GM18502 (cell line): ENCODE measurements around the gene RTN4.
"Not testable (repeated sequence)": the region's sequence is repeated elsewhere in the genome, so short reads cannot be mapped to it uniquely, and the experiment has no call there.

Source experiments
- ATAC-seq: cut with Tn5 transposase; IDR thresholded peaks from one replicate; pipeline ENCODE4 v1.9.1; 2021; ENCODE audit warnings: mild to moderate bottlenecking; ENCODE audit not compliant: unreplicated experiment, poor library complexity

Gene RTN4

GRCh38 chr2:55011831-55012671, 38.2 kb downstream of the RTN4 start:
- no peak for ATAC-seq

GRCh38 chr2:55010915-55011314, 39.3 kb downstream of the RTN4 start:
- no peak for ATAC-seq

DNA sequence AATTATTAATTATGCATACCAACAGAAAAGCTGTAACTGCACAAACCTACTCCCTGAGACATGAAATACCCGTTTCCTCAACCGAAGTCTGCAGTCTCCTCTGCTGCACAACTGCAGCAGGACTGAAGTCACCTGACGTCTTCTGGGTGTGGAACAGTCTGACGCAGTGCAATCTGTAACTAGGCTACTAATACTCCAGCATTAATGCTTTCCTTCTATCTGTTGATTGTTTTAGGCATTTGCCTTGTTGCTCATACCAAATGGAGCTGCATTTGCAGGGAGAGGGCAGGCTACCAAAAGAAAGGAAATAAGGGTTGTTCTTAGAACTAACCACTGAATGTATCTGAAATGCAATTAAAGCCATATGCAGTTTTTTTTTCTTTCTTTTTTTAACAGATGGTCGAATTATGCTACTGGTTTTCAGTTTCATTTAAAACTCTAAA, 40.1 kb downstream of the RTN4 start:
- peak; percentile 96 for ATAC-seq

DNA sequence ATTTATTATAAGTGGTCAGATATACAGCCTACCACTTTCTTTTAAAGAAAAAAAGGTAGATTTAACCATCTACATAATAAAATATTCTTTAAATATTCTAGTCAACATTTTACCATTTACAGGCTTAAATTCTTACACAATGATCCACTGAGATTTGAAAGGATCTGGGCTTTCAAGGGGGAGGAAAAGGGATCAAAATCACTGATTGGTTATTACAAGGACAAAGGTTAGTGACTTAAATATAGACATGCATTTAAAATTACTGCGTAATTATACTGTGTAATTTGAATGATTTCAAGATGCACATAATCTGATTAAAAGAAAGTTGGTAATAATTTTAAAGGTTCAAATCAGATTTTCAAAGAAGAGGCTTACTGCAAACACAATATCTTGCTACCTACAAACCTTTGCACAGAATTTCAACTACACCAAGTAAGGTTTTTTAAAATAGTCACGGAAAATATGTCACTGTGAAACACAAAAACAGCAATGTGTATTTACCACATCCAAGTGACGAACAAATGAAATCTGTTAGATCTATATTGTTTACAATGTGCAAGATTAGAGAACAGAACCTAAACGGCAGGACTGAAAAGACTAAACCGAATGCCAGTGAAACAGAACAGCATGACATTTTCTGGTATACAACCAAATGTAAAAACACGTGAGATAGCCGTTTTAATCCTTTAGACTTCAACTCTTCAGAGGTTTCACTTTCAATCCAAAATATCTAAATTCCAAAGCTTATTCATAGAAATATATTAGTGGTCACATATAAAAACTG, 40.8 kb downstream of the RTN4 start:
- ATAC-seq = peak; percentile 36

DNA sequence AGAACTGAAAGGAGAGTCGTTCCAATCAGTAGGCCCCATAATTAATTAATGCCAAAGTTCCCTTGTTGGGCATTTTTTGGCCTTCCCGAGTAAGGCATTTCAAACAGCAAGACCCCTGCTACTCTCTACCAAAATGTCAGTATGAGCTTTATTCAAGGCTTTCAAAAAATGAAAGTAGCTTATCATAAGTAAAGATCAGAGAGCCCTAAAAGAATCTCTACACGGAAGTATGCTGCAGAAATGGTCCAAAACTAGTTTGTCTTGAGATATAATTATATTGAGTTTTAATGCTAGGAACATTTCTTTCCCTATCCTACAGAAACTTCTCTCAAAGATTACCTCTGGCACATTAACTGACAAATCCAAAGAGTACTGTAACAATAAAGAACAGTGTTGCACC, 43.9 kb downstream of the RTN4 start:
- no peak for ATAC-seq

DNA sequence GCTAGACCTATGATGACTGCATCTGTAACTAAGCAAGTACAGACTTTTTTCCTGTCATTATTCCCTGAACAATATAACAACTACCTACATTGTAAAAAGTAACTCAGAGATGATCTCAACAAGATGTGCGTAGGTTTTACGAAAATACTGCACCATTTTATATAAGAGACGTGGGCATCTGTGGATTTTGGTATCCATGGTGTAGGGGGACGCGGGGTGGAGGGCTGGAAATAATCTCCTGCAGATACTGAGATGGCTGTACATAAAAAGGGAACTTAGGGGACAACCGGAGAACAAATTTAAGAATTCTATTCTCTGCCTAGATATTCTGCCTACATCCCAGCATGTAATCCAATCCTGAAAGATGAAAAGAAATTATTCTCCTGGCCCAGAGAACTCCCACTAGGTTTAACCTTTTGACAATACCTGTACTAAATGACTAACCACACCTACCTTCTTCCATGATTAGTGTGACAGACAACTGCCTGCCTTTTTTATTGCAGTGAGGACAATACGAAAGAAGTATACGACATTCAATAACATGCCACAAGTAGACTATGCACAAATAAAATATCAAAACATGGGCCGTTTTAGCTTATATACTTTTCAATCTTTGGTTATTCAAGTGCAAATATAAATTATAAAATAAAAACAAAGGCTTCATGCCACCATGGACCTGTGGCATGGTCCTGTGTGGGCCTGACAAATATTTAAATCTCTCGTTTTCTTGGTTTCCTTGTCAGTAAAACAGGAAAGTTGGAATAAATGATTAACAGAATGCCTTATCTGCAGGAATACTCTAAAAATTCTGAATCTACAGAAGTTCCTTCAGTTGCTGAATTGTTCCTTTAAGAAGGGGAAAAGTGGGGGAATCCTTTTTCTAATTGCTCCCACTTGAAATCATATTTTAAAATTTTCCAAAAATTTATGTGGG, 46.3 kb downstream of the RTN4 start:
- no peak for ATAC-seq

DNA sequence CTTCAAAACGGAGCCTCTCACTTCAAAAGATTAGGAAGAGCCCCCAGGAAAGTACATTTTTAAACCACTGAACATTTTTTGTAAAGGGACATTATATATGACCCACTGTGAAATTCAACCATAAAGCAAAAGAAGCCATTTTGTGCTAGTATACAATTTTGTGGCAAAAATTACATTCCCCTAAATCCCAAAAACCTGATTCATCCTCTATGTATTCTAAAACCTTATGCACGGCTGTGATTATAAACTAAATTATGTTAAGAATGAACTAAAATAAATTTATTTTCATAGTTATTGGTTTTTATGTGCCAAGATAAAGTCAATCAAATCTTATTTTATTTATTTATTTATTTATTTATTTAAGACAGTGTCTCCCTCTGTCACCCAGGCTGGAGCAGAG, 48.5 kb downstream of the RTN4 start:
- ATAC-seq = no peak

DNA sequence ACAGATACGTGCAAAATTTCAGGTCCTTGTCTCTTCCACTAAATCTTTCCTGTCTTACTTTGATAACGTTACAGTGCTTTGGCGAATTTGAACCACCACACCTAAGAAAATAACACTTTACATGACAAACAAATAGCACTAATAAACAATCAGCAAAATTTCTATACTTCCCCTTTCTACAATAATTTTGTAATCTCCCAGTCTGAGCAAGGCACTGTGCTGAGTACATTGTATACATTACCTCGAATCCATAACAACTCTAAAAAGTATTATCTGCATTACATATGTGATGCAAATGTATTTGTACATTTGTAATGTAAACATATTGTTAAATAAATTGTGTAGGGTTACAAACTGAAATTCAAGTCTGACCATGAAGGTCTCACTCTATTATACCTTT, 49.9 kb downstream of the RTN4 start:
- no peak for ATAC-seq

- peak; percentile 48 for ATAC-seq
Measured at GRCh38 chr2:54999182-54999581, 51.1 kb downstream of the RTN4 start.

DNA sequence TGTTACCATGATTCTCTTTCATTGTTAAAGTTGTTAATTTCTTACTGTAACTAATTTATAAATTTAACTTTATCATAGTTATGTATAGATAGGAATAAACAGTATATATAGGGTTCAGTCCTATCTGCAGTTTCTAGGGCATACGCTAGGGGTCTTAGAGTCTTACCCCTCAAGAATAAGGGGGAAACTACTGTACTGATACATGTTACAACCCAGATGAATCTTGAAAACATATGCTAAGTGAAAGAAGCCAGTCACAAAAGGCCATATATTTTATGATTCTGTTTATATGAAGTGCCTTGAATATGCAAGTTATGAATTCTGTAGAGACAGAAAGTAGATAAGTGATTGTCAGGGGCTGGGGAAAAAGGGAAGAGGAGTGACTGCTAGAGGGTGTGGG, 52.4 kb downstream of the RTN4 start:
- ATAC-seq = no peak

GRCh38 chr2:54995553-54995952, 54.7 kb downstream of the RTN4 start:
- peak; percentile 73 for ATAC-seq

DNA sequence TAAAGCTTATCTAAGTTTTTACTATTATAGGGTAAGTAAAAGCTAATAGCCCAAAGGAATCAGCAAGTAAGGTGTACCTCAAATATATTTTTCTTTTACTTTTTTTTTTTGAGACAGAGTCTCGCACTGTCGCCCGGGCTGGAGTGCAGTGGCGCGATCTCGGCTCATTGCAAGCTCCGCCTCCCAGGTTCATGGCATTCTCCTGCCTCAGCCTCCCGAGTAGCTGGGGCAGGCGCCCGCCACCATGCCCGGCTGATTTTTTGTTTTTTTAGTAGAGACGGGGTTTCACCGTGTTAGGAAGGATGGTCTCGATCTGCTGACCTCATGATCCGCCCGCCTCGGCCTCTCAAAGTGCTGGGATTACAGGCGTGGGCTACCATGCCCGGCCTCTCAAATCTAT, 59.6 kb downstream of the RTN4 start:
- ATAC-seq = not testable (repeated sequence)

GRCh38 chr2:54988612-54989011, 61.6 kb downstream of the RTN4 start:
- ATAC-seq = no peak

- no peak for ATAC-seq
Measured at GRCh38 chr2:54986264-54986663, 64.0 kb downstream of the RTN4 start.

DNA sequence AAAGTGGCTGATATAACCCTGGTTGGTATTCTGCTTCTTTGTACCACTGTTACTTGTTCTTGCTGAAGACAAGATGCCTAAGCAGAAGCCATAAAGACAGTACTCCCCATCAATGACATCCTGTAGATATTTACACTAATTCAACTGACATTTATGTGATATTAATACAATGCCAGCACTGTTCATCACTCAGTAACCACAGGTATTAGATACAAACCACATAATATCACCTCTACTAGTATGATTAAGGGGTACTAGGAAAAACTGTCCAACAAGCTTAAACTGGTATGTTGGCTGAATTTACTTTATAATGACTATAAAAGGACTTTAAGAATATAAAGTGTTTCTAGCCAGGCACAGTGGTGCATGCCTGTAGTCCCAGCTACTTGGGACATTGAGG, 65.8 kb downstream of the RTN4 start:
- ATAC-seq = no peak

DNA sequence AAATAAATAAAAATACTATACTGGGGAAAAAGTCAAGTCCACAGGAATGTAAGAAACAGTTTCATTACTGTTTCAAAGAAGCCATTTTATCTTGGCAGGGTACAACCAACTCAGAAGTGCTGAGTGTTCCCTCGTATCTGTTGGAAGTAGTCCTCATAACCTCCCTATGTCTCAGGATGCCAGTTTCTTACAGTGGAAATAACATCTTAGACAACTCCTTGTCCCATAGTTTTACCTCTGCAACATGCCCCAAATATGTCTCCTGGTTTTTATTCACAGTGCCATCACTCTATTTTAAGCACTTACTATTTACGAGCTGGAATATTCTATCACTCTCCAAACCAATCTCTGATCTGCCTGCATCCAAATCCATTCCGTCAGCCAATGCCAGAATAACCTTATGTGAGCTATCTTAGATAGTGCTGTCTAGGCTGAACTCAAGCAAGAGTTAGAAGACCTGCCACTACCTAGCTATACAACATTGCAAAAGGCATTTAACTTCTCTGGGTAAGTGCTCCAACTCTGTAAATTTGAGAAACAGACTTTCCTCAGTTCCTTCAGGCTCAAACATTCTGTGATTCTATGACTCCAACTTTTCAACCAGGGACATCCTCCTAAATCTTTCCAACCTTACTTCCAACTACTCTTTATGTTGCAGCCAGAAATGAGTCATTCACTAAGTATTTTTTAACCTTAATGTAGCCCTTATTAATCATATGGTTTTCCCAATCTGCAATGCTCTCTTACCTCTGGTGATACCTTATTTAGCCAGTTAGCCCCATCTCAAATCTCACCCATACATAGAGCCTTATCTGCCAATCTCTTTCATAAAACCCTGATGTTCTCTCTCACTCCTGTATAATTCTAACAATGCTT, 66.7 kb downstream of the RTN4 start:
- ATAC-seq = no peak

DNA sequence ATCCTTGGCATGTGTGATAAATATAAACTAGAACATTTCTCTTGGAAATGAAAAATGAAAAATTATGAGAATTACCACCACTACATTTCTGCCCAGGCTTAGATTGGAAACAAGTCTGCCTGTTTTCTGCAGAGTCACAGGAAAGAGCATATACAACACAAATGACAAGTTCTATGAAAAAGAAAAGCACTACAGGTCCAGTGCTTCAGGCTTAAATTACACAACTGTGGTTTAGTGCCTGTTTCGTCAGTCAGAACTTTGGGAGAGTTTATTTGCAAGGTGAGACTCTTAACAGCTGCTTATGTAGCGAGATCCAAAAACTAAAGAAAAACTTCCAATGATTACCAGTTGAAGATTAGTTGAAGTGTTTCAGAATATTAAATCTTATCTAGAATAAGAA, 68.9 kb downstream of the RTN4 start:
- ATAC-seq = no peak

DNA sequence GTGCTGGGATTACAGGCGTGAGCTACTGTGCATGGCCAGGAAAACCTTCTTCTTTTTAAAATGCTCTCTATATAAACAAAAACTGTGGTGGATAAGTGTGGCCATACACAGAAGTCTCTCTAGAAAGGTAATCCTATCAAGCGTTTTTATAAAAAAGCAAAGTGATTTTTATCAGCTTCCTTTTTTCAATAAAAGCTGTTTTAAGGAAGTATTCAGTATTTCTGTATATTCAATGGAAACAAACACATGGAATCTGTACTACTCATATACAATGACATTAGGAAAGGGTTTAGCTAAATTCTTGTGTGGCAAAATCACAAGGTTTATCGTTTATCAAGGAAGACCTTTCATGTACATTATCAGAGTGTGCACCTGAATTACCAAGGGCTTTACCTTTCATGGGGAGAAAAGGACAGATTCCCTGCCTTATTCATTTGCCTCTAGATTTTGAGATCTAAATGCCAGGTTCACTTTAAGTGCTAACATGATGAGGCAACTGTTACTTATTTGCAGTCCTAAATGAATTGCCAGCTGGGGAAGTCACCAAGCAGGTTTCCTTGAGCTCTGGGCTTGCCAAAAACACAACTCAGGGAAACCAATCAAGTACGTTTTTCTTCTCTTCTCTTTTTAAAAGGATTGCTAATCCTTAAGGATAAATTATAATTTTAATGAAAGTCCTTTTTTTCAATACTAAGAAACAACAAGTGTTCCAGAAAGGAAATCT, 70.8 kb downstream of the RTN4 start:
- no peak for ATAC-seq

DNA sequence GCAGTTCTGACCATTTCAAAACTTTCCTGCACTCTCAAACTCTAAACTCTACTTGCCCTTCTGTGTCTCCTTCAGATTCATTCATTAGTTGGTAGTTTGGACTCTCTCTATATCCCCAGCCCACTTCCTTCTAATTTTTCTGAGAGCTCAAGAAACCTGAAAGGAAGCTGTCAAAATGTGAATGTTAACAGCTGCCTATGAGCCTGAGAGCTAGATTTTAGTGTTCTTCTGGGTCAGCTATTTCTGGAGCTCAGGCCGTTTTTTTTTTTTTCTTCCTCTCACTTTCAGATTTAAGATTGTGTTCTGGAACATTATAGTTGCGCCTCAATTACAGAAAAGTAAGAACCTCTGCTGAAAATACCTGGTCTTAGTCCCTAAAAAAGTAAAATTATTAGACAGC, 73.1 kb downstream of the RTN4 start:
- ATAC-seq = peak; percentile 94
